Cortex of kidney (tissue), 1 donor: ENCODE results near the gene DENND4B.

ENCODE experiments used
- DNase-seq: peaks from one replicate; lab custom pipeline; 2025; lab: John Stamatoyannopoulos, UW

The DENND4B gene

DNA sequence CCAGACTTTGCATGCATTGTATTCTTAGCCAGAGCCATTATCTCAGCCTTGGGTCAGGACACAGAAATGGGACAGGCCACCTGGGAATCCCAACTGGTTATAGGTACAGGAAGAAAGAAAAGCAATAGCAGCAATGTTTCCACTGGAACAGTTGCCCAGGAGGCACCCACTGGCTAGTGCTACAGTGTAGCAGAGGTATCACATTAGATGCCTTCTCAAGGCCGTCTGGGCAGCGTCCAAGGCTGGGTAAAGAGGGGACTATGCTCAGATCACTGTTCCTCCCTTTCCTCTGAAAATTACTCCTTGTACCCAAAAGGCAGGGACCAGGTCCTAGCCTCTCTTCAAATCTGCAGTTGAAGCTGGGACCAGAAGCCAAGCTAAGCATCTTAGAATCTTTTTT is 23.8 kb upstream of the DENND4B start:
- DNase-seq: no peak

- DNase-seq: no peak
Measured at GRCh38 chr1:153968972-153969371, 22.5 kb upstream of the DENND4B start.

- no peak for DNase-seq
Measured at GRCh38 chr1:153968408-153968807, 21.9 kb upstream of the DENND4B start.

DNA sequence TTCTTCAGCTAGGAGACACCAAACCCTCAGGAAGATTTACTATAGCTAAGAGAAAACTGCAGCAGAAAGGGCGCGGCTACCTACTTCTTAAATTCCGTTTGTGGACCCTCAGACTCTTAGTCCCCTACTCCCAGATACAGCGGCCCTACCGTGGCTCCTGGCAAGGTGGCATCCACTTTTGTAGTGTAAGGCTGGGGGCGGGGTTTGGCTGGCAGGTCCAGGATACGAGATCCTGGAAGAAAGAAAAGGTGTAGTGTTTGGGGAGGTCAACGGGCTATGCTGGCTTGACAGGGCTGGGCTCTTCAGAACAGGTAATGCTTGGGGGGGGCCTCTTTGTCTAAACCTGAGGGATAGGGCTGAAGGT is 21.5 kb upstream of the DENND4B start:
- DNase-seq: no peak

GRCh38 chr1:153967107-153967999 is 20.8 kb upstream of the DENND4B start, which contains the start of gene CREB3L4:
Gene CREB3L4 (plus strand): TSS chr1:153967902. CDS start chr1:153968526, 624 bp downstream.
- DNase-seq: no peak

GRCh38 chr1:153963850-153964331 is 17.4 kb upstream of the DENND4B start:
- no peak for DNase-seq

- no peak for DNase-seq
Measured at GRCh38 chr1:153963030-153963849, 16.7 kb upstream of the DENND4B start, which contains the start of gene SLC39A1. Gene SLC39A1 (minus strand): TSS chr1:153963537. CDS start chr1:153962715, 822 bp downstream.

- DNase-seq: no peak
Measured at GRCh38 chr1:153962088-153963029, 15.8 kb upstream of the DENND4B start.

GRCh38 chr1:153961421-153961820 is 14.9 kb upstream of the DENND4B start:
- no peak for DNase-seq

DNA sequence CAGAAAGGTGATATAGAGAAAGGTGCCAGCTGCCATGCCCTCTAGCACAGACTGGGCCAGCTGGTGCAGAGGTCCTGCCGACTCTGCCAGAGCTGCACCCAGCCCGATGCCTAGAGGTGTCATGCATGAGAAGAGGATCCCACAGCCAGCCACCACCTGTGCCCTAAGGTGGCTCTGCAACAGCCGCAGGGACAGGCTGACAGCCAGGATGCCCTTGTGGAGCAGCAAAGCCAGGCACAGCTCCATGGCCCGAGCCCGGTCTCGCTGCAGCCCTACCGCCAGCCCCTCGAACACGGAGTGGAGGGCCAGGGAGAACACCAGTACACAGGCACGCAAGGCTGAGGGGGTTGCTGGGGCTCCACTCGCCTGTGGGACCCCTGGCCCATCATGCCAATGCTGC is 13.7 kb upstream of the DENND4B start:
- no peak for DNase-seq

GRCh38 chr1:153959454-153959853 is 12.9 kb upstream of the DENND4B start:
- no peak for DNase-seq

DNA sequence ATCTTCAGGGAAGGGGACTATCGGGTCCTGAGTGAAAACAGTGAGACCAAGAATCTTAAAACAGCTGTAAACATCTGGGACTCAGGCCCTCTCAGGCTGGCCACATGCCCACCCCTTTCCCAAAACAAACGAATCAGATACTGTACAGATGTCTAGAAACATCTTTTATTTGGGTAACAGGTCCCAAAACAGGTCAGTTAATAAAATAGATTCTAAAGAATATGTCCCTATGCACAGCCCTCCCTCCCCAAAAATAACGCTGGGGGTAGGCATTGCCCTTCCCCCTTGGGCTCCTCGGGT is 12.4 kb upstream of the DENND4B start:
- no peak for DNase-seq

DNA sequence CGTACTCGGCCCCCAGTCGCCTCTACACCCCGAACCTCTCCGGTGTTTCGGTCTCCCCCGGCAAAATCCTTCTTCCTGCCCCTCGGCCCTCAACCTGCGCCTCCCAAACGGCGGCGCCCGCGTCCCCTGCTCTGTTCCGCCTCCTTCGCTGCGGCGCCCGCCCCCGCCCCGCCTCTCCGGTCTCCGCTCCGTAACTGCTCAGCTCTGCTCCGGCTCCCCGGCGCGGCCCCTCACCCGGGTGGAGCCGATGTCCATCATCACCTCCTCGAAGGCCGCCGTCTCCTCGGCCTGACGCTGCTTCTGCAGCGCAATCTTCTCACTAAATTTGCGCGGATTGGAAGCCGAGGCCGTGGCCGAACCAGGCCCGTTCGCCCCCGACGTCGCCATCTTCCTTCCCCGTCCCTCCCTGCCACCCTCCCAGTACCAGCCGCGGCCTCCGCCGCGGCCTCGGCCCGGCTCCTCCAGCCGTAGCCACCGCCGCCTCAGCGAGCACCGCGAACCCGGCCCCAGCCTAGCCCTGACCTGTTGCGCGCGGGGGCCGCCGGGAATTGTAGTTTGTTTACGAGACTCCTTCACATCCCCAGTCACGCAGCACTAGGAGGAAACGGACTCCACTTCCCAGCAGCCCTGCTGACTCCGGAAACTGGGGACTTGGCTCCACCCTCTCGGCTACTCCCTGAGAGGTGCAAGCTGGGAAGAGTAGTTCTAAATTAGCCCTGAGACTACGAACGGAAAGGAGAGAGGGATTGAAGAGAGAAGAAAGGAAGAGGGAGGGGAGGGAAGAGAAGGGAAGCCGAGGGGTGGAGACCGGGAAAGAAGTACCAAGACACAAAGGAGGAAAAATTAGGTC is 11.8 kb upstream of the DENND4B start, which contains the start of gene CRTC2:
CRTC2 (minus strand) TSS at position 502 of the 850 bp plus-strand sequence; CDS start at position 387, 115 bp downstream.
- peak; percentile 35 for DNase-seq

- no peak for DNase-seq
Measured at GRCh38 chr1:153957744-153958110, 11.2 kb upstream of the DENND4B start.

DNA sequence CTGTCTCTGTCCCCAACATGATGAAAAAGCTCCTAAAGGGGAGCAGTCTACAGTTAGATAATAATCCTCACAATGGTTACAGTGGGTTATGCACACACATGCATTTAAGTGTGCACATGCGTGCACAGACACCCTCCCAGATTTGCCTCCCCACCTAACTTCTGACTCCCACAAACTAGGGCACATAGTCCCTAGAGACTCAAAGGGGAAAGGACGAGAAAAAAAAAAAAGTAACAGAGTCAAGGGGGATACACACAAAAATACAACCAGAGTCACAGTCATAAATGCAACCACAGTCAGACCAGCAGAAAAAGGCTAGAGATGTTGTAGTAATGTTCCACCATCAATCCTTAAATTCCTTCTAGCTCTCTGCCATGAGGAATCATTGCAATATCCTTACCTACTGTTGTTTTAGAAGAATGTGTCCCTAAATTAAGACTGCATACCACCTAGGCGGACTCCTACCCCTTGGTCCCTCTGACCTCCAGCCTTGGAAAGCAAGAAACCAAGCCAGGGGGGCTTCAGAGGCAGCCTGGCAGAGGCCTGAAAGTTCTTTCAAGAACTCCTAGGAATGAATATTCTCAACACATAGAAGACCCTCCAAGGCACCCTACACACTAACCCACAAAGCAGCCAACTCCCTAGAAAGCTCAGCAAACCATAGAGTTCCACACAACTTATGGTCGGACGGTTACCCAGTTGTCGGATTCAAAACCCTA is 10.6 kb upstream of the DENND4B start:
- DNase-seq: no peak

DNA sequence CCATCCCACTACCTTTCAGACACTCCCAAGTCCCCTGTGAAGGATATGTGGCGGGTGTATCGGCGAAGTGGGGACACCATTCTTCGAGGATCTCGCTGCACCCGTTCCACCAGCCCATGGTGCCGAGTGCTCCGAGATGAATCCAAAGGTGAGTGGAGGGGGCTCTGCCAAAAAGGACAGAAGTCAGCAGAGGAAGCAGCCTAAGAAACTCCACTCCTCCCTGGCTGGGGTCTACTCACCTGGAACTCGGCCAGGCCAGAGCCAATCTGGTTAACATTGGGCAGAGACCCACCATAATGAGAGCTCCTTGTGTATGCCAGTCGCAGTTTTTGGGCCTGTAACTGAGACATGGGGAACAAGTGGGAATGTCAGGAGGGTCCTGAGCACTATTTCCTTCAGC is 8.3 kb upstream of the DENND4B start:
- DNase-seq: no peak

- no peak for DNase-seq
Measured at GRCh38 chr1:153953859-153954365, 7.4 kb upstream of the DENND4B start.

DNA sequence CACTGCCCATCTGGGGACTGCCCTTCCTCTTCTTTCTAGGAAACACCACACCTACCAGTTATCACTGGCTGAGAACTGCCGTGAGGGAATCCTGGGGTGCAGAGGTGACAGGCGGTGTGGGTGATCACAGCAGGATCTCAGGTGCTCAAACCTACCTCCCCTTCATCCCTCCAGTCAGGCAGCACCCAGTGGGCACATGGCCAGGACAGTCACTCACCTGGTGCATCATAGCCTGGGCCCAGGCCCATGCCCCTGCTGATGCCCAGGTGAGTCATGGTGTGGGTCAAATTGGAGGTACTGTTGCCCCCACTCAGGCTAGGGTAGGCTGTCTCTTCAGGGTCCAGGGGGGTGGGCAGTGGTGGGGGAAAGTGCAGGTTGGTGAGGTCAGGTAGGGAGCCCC is 5.3 kb upstream of the DENND4B start:
- no peak for DNase-seq

DNA sequence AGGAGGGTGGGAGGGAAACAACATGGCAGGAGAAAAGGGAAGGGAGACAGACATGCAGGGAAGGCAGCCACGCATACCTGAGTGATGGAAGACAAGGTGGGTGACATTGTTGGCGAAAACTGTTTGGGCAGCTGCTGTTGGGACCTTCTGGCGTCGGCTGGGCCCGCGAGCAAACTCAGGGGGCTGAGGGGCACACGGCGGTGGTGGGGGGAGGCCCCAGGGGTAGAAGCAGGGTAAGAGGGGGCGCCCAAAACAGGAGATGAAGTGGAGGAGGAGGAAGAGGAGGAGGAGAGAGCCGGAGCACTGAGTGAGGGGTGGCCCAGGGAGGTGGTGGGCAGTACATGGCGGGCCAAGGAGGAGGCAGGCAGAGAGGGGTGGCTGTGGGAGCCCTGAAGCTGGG is 4.7 kb upstream of the DENND4B start:
- DNase-seq: no peak
